22Rv1 (cell line): ENCODE results near the gene CYP2W1.

Source experiments
- CTCF ChIP-seq: fragments of 450-650 bp; IDR thresholded peaks from 2 replicates; pipeline ENCODE4 v1.5.1; 2017; ENCODE audit warnings: mild to moderate bottlenecking
- ZFX ChIP-seq: fragments of 450-650 bp; IDR thresholded peaks from 2 replicates; pipeline ENCODE4 v1.6.1; 2017; ENCODE audit warnings: antibody characterized with exemption, borderline replicate concordance

- TF ChIP-seq CTCF (no peak; the same call in 1 of the 2 replicates), ZFX (no peak)
Measured at GRCh38 chr7:997404-998395, 14.7 kb downstream of the CYP2W1 start.
